MCF 10A (cell line): ENCODE results near the gene CDH6. TPM values are rescaled to one million over a fixed set of nuclear protein-coding genes. Genes with fewer than 3 reads are reported as not detected.
"Not testable (repeated sequence)": the region's sequence is repeated elsewhere in the genome, so short reads cannot be mapped to it uniquely, and the experiment has no call there.

Experiments used
- BruUV-seq: library from RNA; stranded (reverse); fragments of 400-500 nt; replicated peaks from 2 replicates; lab custom pipeline; 2021; lab: Mats Ljungman, UMichigan
- CTCF ChIA-PET: fragments of 300-600 bp; sonication (Branson Sonifier 250); formaldehyde crosslinking; extraction: SDS; loops from one replicate; lab custom pipeline; 2021; ENCODE audit warnings: antibody characterized with exemption, inconsistent platforms; lab: Yijun Ruan, JAX
- POLR2A ChIA-PET: fragments of 300-600, 350-650 bp; sonication (Branson Sonifier 250); formaldehyde crosslinking; extraction: SDS; loops from one replicate; lab custom pipeline; 2020; ENCODE audit warnings: antibody characterized with exemption, inconsistent platforms; lab: Yijun Ruan, JAX
- DNase-seq: peaks from one replicate; pipeline ENCODE4 v3.0.0-alpha.2; 2018; ENCODE audit not compliant: unreplicated experiment
- H3K27ac Mint-ChIP-seq: one replicate; pipeline ENCODE4 v1.8.0; 2022; ENCODE audit warnings: mild to moderate bottlenecking, low read depth, mixed read lengths; ENCODE audit not compliant: unreplicated experiment
- H3K27me3 Mint-ChIP-seq: one replicate; pipeline ENCODE4 v1.8.0; 2022; ENCODE audit warnings: mixed read lengths; ENCODE audit not compliant: insufficient read depth, unreplicated experiment
- H3K36me3 Mint-ChIP-seq: one replicate; pipeline ENCODE4 v1.8.0; 2022; ENCODE audit warnings: mild to moderate bottlenecking, moderate library complexity, mixed read lengths; ENCODE audit not compliant: insufficient read depth, unreplicated experiment
- H3K4me1 Mint-ChIP-seq: one replicate; pipeline ENCODE4 v1.8.0; 2022; ENCODE audit warnings: mixed read lengths; ENCODE audit not compliant: insufficient read depth, unreplicated experiment
- H3K4me3 Mint-ChIP-seq: one replicate; pipeline ENCODE4 v1.8.0; 2022; ENCODE audit warnings: mild to moderate bottlenecking, moderate library complexity, mixed read lengths; ENCODE audit not compliant: unreplicated experiment
- H3K9me3 Mint-ChIP-seq: one replicate; pipeline ENCODE4 v1.8.0; 2022; ENCODE audit warnings: mixed read lengths; ENCODE audit not compliant: unreplicated experiment
- CTCF ChIP-seq: fragments of 200-600 bp; IDR thresholded peaks from one replicate; pipeline ENCODE4 v1.8.0; 2022; ENCODE audit warnings: antibody characterized with exemption, mild to moderate bottlenecking; ENCODE audit not compliant: unreplicated experiment
- intact Hi-C: fragments of 100-400 bp; cut with micrococcal nuclease; formaldehyde crosslinking; loops from 2 replicates; pipeline ENCODE4 v1.14.1; 2022
- total RNA-seq: library from RNA; stranded (reverse); gene quantifications from 2 replicates; pipeline ENCODE4 v1.2.3, GENCODE V29; 2022

Gene CDH6
- total RNA-seq, 1 experiment from 2014 or later = not detected

GRCh38 chr5:31357038-31357437 lies 163.6 kb downstream of the CDH6 start:
- POLR2A ChIA-PET = interaction anchor here (0.6 kb wide), 1 partner anchor 136 kb away, joined by 3 read pairs; no protein-coding TSS in a partner anchor
- Mint-ChIP-seq H3K27ac (no peak overlapping the region), H3K27me3 (peaks cover 10% of the 10 kb centered on the region), H3K36me3 (no peaks in the 10 kb centered on the region), H3K4me3 (no peak overlapping the region), H3K4me1 (no peaks in the 10 kb centered on the region), H3K9me3 (no peaks in the 10 kb centered on the region)
- TF ChIP-seq CTCF = no peak
- intact Hi-C loops = no loop called here
- CTCF ChIA-PET = no interaction called here
- no TSS peak for BruUV-seq
- no peak for DNase-seq

GRCh38 chr5:31359839-31360238 lies 166.4 kb downstream of the CDH6 start:
- Mint-ChIP-seq H3K27me3 (no peaks in the 10 kb centered on the region), H3K4me1 (no peaks in the 10 kb centered on the region), H3K4me3 (no peak overlapping the region), H3K9me3 (no peaks in the 10 kb centered on the region), H3K27ac (no peak overlapping the region), H3K36me3 (no peaks in the 10 kb centered on the region)
- DNase-seq = no peak
- ChIA-PET CTCF (interaction anchor here (0.8 kb wide), 1 partner anchor 18 kb away, joined by 3 read pairs; no protein-coding TSS in a partner anchor), POLR2A (no interaction called here)
- intact Hi-C loops = no loop called here
- BruUV-seq = no TSS peak
- TF ChIP-seq CTCF = no peak

GRCh38 chr5:31361234-31361633 lies 167.7 kb downstream of the CDH6 start:
- BruUV-seq = no TSS peak
- no peaks in the 10 kb centered on the region for H3K9me3 Mint-ChIP-seq
- H3K27ac Mint-ChIP-seq = no peak overlapping the region
- CTCF ChIA-PET = interaction anchor here (0.5 kb wide), 1 partner anchor 88 kb away, joined by 3 read pairs; no protein-coding TSS in a partner anchor
- H3K36me3 Mint-ChIP-seq = no peaks in the 10 kb centered on the region
- no peak for DNase-seq
- no peak for TF ChIP-seq CTCF
- intact Hi-C loops = no loop called here
- H3K27me3 Mint-ChIP-seq = no peaks in the 10 kb centered on the region
- POLR2A ChIA-PET = no interaction called here
- no peaks in the 10 kb centered on the region for H3K4me1 Mint-ChIP-seq
- H3K4me3 Mint-ChIP-seq = no peak overlapping the region

GRCh38 chr5:31361704-31362528 lies 168.4 kb downstream of the CDH6 start:
- BruUV-seq, H3K36me3 Mint-ChIP-seq, H3K9me3 Mint-ChIP-seq, intact Hi-C loops, H3K27me3 Mint-ChIP-seq, H3K27ac Mint-ChIP-seq, DNase-seq, H3K4me3 Mint-ChIP-seq, H3K4me1 Mint-ChIP-seq, POLR2A ChIA-PET: not testable (repeated sequence)
- CTCF ChIA-PET = interaction anchor here (0.5 kb wide), 1 partner anchor 88 kb away, joined by 3 read pairs; no protein-coding TSS in a partner anchor
